GM18909 (cell line): ENCODE measurements around the gene TMEM235.
"Not testable (repeated sequence)": the region's sequence is repeated elsewhere in the genome, so short reads cannot be mapped to it uniquely, and the experiment has no call there.

Experiments used
- ATAC-seq: cut with Tn5 transposase; IDR thresholded peaks from one replicate; pipeline ENCODE4 v1.9.1; 2021; ENCODE audit warnings: mild to moderate bottlenecking; ENCODE audit not compliant: unreplicated experiment, poor library complexity

TMEM235 gene

GRCh38 chr17:78252701-78253635 lies 21.5 kb downstream of the TMEM235 start:
- no peak for ATAC-seq

GRCh38 chr17:78253636-78253945 lies 22.2 kb downstream of the TMEM235 start:
- ATAC-seq: not testable (repeated sequence)

GRCh38 chr17:78253946-78254672 lies 22.7 kb downstream of the TMEM235 start:
- ATAC-seq: no peak

- ATAC-seq: no peak
Measured at GRCh38 chr17:78255029-78255656, 23.7 kb downstream of the TMEM235 start.

GRCh38 chr17:78255953-78256706 lies 24.7 kb downstream of the TMEM235 start:
- ATAC-seq: no peak

- ATAC-seq: no peak
Measured at GRCh38 chr17:78256707-78257591, 25.5 kb downstream of the TMEM235 start.

GRCh38 chr17:78257810-78258322 lies 26.4 kb downstream of the TMEM235 start:
- no peak for ATAC-seq

GRCh38 chr17:78258323-78259191 lies 27.1 kb downstream of the TMEM235 start:
- ATAC-seq: no peak

- no peak for ATAC-seq
Measured at GRCh38 chr17:78259192-78259554, 27.7 kb downstream of the TMEM235 start.

- no peak for ATAC-seq
Measured at GRCh38 chr17:78263063-78263735, 31.8 kb downstream of the TMEM235 start.

GRCh38 chr17:78263736-78264340 lies 32.4 kb downstream of the TMEM235 start:
- ATAC-seq: no peak

- no peak for ATAC-seq
Measured at GRCh38 chr17:78264590-78264989, 33.2 kb downstream of the TMEM235 start.

- ATAC-seq: no peak
Measured at GRCh38 chr17:78265121-78265520, 33.7 kb downstream of the TMEM235 start.

GRCh38 chr17:78266231-78266631 lies 34.8 kb downstream of the TMEM235 start:
- ATAC-seq: no peak

- ATAC-seq: no peak
Measured at GRCh38 chr17:78266771-78267170, 35.3 kb downstream of the TMEM235 start.

- no peak for ATAC-seq
Measured at GRCh38 chr17:78267253-78268073, 36.0 kb downstream of the TMEM235 start.
